Chondrocyte (in vitro differentiated cells): ENCODE measurements around the gene TRIP10. TPM values are rescaled to one million over a fixed set of nuclear protein-coding genes. Genes with fewer than 3 reads are reported as not detected.
"Not testable (repeated sequence)": the region's sequence is repeated elsewhere in the genome, so short reads cannot be mapped to it uniquely, and the experiment has no call there.

Source experiments
- DNase-seq: peaks from one replicate; pipeline ENCODE4 v3.0.0; 2021; ENCODE audit warnings: mixed read lengths, low spot score
- H3K27ac Mint-ChIP-seq: one replicate; pipeline ENCODE4 v1.8.0; 2021; ENCODE audit warnings: mild to moderate bottlenecking, moderate library complexity, mixed read lengths; ENCODE audit not compliant: unreplicated experiment
- H3K27me3 Mint-ChIP-seq: 2 replicates; pipeline ENCODE4 v1.8.0; 2021; ENCODE audit warnings: low read depth, mixed read lengths
- H3K36me3 Mint-ChIP-seq: 2 replicates; pipeline ENCODE4 v1.8.0; 2021; ENCODE audit warnings: low read depth, mixed read lengths
- H3K4me1 Mint-ChIP-seq: 2 replicates; pipeline ENCODE4 v1.8.0; 2021; ENCODE audit warnings: low read depth, mild to moderate bottlenecking, mixed read lengths
- H3K4me3 Mint-ChIP-seq: one replicate; pipeline ENCODE4 v1.8.0; 2021; ENCODE audit warnings: mild to moderate bottlenecking, moderate library complexity, mixed read lengths; ENCODE audit not compliant: unreplicated experiment
- H3K9me3 Mint-ChIP-seq: 2 replicates; pipeline ENCODE4 v1.8.0; 2021; ENCODE audit warnings: low read depth, mixed read lengths
- total RNA-seq: library from RNA; stranded (reverse); gene quantifications from 3 replicates; pipeline ENCODE4 v1.2.1, GENCODE V29; 2021
- TF ChIP-seq, protein P1 (sequence below): fragments of 200-600 bp; sonication (generic); IDR thresholded peaks from 2 replicates; pipeline ENCODE4 v1.5.0; 2021; ENCODE audit warnings: antibody characterized with exemption, mild to moderate bottlenecking, moderate library complexity

TRIP10 gene
- total RNA-seq, 1 donor from 2014 or later, result 107 TPM

DNA sequence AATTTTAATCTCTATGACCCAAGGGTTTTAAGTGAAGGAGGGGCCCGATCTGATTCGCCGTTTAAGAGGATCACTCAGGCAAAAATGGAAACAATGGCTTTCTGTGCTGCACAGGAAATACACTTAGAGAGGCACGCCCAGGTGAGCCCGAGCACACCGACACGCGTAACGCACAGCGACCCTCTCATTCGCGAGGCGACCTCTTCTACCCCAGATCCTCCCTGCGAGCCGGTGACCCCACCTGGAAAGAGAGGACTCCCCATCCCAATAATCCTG is 27.5 kb downstream of the TRIP10 start:
- H3K4me1 Mint-ChIP-seq, result peaks cover 19% of the 10 kb centered on the region
- H3K27ac Mint-ChIP-seq, result no peak overlapping the region
- no peaks in the 10 kb centered on the region for H3K9me3 Mint-ChIP-seq
- H3K4me3 Mint-ChIP-seq, result peak overlapping the region; percentile 65
- no peak for DNase-seq
- H3K36me3 Mint-ChIP-seq, result no peaks in the 10 kb centered on the region
- H3K27me3 Mint-ChIP-seq, result peaks cover 8% of the 10 kb centered on the region
- TF ChIP-seq, protein P1, sequence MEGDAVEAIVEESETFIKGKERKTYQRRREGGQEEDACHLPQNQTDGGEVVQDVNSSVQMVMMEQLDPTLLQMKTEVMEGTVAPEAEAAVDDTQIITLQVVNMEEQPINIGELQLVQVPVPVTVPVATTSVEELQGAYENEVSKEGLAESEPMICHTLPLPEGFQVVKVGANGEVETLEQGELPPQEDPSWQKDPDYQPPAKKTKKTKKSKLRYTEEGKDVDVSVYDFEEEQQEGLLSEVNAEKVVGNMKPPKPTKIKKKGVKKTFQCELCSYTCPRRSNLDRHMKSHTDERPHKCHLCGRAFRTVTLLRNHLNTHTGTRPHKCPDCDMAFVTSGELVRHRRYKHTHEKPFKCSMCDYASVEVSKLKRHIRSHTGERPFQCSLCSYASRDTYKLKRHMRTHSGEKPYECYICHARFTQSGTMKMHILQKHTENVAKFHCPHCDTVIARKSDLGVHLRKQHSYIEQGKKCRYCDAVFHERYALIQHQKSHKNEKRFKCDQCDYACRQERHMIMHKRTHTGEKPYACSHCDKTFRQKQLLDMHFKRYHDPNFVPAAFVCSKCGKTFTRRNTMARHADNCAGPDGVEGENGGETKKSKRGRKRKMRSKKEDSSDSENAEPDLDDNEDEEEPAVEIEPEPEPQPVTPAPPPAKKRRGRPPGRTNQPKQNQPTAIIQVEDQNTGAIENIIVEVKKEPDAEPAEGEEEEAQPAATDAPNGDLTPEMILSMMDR, result no peak

DNA sequence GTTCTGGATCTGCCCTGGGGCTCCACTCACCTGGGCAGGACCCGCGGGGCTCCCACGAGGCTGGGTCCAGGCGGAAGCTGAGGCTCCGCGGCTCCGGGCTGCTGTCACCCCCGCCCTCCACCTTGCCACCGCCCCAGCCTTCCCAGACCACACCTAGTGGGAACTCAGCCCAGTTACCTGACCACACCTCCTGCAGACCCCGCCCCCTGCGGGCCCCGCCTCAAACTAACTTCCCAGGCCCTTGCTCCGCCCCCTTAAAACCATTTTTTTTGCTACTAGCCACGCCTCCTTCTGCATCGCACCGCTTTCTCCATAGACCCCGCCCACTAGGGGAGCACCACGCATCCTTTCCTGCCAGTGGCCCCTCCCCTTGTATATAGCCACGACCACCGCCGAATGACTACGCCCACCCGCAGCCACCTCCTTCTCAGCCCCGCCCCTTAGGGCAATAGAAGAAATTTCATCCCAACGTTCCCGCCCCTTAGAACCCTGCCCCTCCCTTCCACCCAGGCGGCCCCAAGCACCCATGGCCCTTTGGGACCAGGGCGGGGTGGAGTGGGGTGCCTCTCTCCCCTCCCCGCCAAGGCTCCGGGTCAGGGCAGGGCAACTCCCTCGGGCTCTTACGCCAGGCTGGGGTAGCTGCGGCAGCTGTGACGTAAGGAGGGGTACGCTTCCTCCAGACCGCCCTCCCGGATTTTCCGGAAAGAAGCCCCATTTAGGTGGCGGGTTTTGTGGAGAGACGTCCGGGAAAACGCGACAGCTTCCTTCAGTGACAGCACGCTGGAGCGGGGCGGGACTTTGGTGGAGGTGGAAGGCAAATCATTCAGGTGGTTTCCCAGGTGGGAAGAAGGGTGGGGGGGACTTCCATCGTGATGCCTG is 28.1 kb downstream of the TRIP10 start, which contains the start of gene SH2D3A:
Gene SH2D3A (minus strand): TSS at position 79 of the 879 bp plus-strand sequence. CDS start 3,687 bp downstream, outside the sequence.
- Mint-ChIP-seq H3K4me1 (peaks cover 19% of the 10 kb centered on the region), H3K4me3 (peak within 1 kb of the TSS; percentile 65), H3K36me3 (no peaks in the 10 kb centered on the region), H3K9me3 (no peaks in the 10 kb centered on the region), H3K27me3 (peaks cover 8% of the 10 kb centered on the region), H3K27ac (no peak within 1 kb of the TSS)
- TF ChIP-seq, protein P1, result no peak
- no peak for DNase-seq

DNA sequence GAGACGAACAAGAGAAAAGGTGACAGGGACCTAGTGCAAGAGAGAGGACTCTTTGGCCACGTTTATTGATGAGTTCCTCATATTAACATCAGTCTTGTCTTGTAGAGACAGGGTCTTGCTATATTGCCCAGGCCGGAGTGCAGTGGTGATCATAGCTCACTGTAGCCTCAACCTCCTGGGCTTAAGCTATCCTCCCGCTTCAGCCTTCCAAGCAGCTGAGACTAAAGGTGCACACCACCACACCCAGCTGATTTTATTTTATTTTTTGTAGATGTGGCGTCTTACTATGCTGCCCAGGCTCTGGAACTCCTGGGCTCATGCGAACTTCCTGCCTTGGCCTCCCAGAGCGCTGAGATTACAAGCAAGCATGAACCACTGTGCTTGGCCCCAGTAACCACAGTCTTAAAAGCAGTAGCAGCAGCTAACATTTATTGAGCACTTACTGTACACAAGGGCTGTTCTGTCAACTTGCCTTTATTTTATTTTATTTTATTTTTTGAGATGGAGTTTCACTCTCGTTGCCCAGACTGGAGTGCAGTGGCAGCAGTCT is 28.8 kb downstream of the TRIP10 start:
- H3K27ac Mint-ChIP-seq, result no peak overlapping the region
- peaks cover 8% of the 10 kb centered on the region for H3K27me3 Mint-ChIP-seq

DNA sequence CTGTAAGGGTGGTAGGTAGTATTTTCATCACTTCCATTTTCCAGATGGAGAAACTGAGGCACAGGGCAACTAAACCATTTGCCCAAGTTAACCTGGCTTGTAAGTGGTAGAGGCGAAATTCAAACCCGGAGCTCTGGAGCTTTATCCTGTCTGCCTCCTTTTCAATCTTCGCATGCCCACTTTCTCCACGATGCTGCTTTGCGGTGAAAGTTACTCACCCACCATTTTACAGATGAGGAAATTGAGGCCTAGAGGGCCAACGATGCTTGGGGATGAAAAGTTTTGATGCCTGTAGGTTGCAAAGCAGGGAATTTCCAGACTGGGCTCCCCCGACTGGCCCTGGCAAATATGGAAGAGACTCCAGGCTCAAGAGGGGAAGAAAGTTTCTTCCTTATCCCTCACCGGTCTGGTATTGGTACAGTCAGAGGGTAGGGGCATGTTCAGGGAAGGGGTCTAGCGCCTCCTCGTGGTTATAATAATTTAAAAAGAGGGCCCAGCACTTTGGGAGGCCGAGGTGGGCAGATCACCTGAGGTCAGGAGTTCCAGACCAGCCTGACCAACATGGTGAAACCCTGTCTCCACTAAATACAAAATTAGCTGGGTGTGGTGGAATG is 29.6 kb downstream of the TRIP10 start:
- Mint-ChIP-seq H3K4me3 (no peak overlapping the region), H3K9me3 (no peaks in the 10 kb centered on the region), H3K36me3 (no peaks in the 10 kb centered on the region), H3K4me1 (peaks cover 19% of the 10 kb centered on the region), H3K27me3 (peaks cover 8% of the 10 kb centered on the region), H3K27ac (no peak overlapping the region)
- TF ChIP-seq, protein P1, result peak; percentile 72
- DNase-seq, result no peak

More for the DNA sequence above, 28.8 kb downstream of the TRIP10 start:
- no peak overlapping the region for H3K4me3 Mint-ChIP-seq
- DNase-seq, result no peak
- peaks cover 19% of the 10 kb centered on the region for H3K4me1 Mint-ChIP-seq
- TF ChIP-seq, protein P1, result no peak
- H3K9me3 Mint-ChIP-seq, result no peaks in the 10 kb centered on the region
- H3K36me3 Mint-ChIP-seq, result no peaks in the 10 kb centered on the region

DNA sequence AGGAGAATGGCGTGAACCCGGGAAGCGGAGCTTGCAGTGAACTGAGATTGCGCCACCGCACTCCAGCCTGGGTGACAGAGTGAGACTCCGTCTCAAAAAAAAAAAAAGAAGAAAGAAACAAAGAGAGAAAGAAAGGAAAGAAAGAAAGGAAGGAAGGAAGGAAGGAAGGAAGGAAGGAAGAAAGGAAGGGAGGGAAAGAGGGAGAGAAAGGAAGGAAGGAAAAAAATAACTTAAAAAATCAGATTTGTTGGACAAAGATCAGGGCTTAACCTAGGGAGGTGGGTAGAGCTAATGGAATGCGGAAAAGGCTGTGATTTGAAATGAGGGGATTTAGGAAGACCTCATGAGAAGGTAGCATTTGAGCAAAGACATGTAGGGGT is 32.2 kb downstream of the TRIP10 start:
- not testable (repeated sequence) for H3K27me3 Mint-ChIP-seq, H3K27ac Mint-ChIP-seq, H3K4me1 Mint-ChIP-seq, H3K4me3 Mint-ChIP-seq, DNase-seq, H3K9me3 Mint-ChIP-seq, H3K36me3 Mint-ChIP-seq
